AG04449 (cell line): ENCODE measurements around the gene GBA3.

Source experiments
- CTCF ChIA-PET: fragments of 350-600 bp; formaldehyde crosslinking; extraction: SDS; loops from one replicate; lab custom pipeline; 2021; ENCODE audit warnings: antibody characterized with exemption; lab: Yijun Ruan, JAX
- POLR2A ChIA-PET: fragments of 400-600, 350-600 bp; formaldehyde crosslinking; extraction: SDS; loops from one replicate; lab custom pipeline; 2020; ENCODE audit warnings: antibody characterized with exemption, inconsistent platforms; lab: Yijun Ruan, JAX
- DNase-seq: peaks from one replicate; pipeline ENCODE4 v3.0.0-alpha.2; 2010; ENCODE audit warnings: low read depth, low spot score
- H3K4me3 ChIP-seq: 2 replicates; pipeline ENCODE4 v1.5.1; 2011; ENCODE audit warnings: low read depth, mild to moderate bottlenecking, control low read depth, low read length
- TF ChIP-seq, protein P1 (sequence below): IDR thresholded peaks from one replicate; pipeline ENCODE4 v1.5.1; 2011; ENCODE audit warnings: mild to moderate bottlenecking, moderate library complexity, low read length, control low read depth, inconsistent platforms; ENCODE audit not compliant: insufficient read depth; ENCODE audit errors: missing control alignments

Gene GBA3

GRCh38 chr4:22719218-22719617 lies 26.5 kb downstream of the GBA3 start:
- ChIA-PET CTCF (no interaction called here), POLR2A (no interaction called here)
- DNase-seq, result no peak
- H3K4me3 ChIP-seq, result no peak overlapping the region
- TF ChIP-seq, protein P1, sequence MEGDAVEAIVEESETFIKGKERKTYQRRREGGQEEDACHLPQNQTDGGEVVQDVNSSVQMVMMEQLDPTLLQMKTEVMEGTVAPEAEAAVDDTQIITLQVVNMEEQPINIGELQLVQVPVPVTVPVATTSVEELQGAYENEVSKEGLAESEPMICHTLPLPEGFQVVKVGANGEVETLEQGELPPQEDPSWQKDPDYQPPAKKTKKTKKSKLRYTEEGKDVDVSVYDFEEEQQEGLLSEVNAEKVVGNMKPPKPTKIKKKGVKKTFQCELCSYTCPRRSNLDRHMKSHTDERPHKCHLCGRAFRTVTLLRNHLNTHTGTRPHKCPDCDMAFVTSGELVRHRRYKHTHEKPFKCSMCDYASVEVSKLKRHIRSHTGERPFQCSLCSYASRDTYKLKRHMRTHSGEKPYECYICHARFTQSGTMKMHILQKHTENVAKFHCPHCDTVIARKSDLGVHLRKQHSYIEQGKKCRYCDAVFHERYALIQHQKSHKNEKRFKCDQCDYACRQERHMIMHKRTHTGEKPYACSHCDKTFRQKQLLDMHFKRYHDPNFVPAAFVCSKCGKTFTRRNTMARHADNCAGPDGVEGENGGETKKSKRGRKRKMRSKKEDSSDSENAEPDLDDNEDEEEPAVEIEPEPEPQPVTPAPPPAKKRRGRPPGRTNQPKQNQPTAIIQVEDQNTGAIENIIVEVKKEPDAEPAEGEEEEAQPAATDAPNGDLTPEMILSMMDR, result no peak

DNA sequence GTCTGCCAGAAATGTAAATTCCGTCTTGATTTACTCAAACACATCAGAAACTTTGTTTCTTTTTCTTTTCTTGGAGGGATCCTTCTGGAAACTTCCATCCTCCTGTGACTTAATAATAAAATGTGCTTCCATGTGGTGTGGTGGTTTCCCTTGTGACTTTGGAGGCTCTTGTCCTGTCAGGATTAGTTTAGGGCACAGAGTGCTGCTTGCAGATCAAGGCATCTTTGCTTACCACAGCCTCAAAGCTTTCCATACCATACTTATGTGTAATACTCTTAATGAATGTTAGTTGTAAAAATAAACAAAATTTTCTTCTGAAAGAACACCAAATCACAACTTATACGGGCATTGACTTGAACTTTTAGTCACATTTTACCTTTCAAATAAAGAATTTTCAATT lies 27.4 kb downstream of the GBA3 start:
- ChIA-PET CTCF (no interaction called here), POLR2A (no interaction called here)
- H3K4me3 ChIP-seq, result no peak overlapping the region
- TF ChIP-seq, protein P1, result no peak
- DNase-seq, result no peak

GRCh38 chr4:22721204-22721603 lies 28.5 kb downstream of the GBA3 start:
- ChIA-PET CTCF (no interaction called here), POLR2A (no interaction called here)
- no peak overlapping the region for H3K4me3 ChIP-seq
- TF ChIP-seq, protein P1, result no peak
- DNase-seq, result no peak

DNA sequence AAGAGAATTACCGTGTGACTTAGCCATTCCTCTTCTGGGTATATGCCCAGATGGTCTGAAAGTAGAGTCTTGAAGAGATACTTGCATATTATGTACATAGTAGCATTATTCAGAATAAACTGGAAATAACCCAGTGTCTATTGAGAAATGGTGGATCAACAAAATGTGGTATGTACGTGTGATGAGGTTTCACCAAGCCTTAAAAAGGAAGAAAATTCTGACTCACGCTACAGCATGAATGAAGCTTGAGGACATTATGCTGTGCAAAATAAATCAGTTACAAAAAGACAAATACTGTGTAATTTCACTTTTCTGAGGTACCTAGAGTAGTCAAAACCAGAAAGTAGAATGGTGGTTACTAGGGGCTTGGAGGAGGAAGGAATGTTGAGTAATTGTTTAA lies 37.3 kb downstream of the GBA3 start:
- CTCF ChIA-PET, result no interaction called here
- no peak for DNase-seq
- POLR2A ChIA-PET, result no interaction called here
- H3K4me3 ChIP-seq, result no peak overlapping the region
- TF ChIP-seq, protein P1, result no peak

- no peak overlapping the region for H3K4me3 ChIP-seq
- TF ChIP-seq, protein P1, result no peak
- DNase-seq, result no peak
- ChIA-PET CTCF (no interaction called here), POLR2A (no interaction called here)
Measured at GRCh38 chr4:22733816-22734215, 41.1 kb downstream of the GBA3 start.

GRCh38 chr4:22736912-22737311 lies 44.2 kb downstream of the GBA3 start:
- CTCF ChIA-PET, result no interaction called here
- POLR2A ChIA-PET, result no interaction called here
- no peak overlapping the region for H3K4me3 ChIP-seq
- TF ChIP-seq, protein P1, result no peak
- no peak for DNase-seq
